ENCODE measurements around the gene ZNF837.

Gene ZNF837

GRCh38 chr19:58335630-58336029 is 45.2 kb downstream of the ZNF837 start:
- TF ChIP-seq ZNF423 (tag by site-specific recombination; IDR thresholded peaks at IDR 0.05) (no peak), ZNF202 (tag by site-specific recombination; IDR thresholded peaks at IDR 0.05; ENCODE audit: borderline replicate concordance) (no peak), ZFHX2 (tag by site-specific recombination; conservative IDR thresholded peaks at IDR 0.05) (no peak), ZNF112 (tag by site-specific recombination; IDR thresholded peaks at IDR 0.05) (no peak), ZNF391 (tag by site-specific recombination; IDR thresholded peaks at IDR 0.05; ENCODE audit: borderline replicate concordance, low read depth) (no peak), TCF7L2 (IDR thresholded peaks at IDR 0.05; ENCODE audit: borderline replicate concordance, low read depth, low read length) (no peak), KLF16 (tag by site-specific recombination; IDR thresholded peaks at IDR 0.05) (no peak), ZNF239 (tag by site-specific recombination; IDR thresholded peaks at IDR 0.05) (no peak), ZNF138 (tag by site-specific recombination; IDR thresholded peaks at IDR 0.05; ENCODE audit: borderline replicate concordance) (no peak), ZNF548 (tag by site-specific recombination; IDR thresholded peaks at IDR 0.05) (no peak), ZSCAN16 (tag by site-specific recombination; IDR thresholded peaks at IDR 0.05) (no peak), ZNF645 (tag by site-specific recombination; IDR thresholded peaks at IDR 0.05) (no peak), SP2 (tag by site-specific recombination; IDR thresholded peaks at IDR 0.05) (no peak)
- H3K9me3 ChIP-seq (ENCODE audit: control insufficient read depth, insufficient read depth, low read depth, low read length) = no peaks in the 10 kb centered on the region
- no peaks in the 10 kb centered on the region for H3K4me1 ChIP-seq (ENCODE audit: control insufficient read depth, insufficient read depth, low read length)
- H3K36me3 ChIP-seq (ENCODE audit: control insufficient read depth in 2 of 2, insufficient read depth in 1 of 2, low read length in 2 of 2) = peaks cover 0 to 52% of the 10 kb centered on the region in 2 experiments; a peak in 1 of 3 replicates
- POLR2A ChIA-PET = interaction anchor here (0.5 kb wide), 1 partner anchor 115 kb away, joined by 4 read pairs; no protein-coding TSS in a partner anchor
- no peak overlapping the region for H3K4me3 ChIP-seq (ENCODE audit: low read depth, low read length)
- CTCF ChIA-PET = interaction anchor here (0.7 kb wide), 1 partner anchor 18 kb away, joined by 3 read pairs; no protein-coding TSS in a partner anchor
- H3K27ac ChIP-seq (ENCODE audit: extremely low read depth, low read depth, low read length) = no peak overlapping the region

DNA sequence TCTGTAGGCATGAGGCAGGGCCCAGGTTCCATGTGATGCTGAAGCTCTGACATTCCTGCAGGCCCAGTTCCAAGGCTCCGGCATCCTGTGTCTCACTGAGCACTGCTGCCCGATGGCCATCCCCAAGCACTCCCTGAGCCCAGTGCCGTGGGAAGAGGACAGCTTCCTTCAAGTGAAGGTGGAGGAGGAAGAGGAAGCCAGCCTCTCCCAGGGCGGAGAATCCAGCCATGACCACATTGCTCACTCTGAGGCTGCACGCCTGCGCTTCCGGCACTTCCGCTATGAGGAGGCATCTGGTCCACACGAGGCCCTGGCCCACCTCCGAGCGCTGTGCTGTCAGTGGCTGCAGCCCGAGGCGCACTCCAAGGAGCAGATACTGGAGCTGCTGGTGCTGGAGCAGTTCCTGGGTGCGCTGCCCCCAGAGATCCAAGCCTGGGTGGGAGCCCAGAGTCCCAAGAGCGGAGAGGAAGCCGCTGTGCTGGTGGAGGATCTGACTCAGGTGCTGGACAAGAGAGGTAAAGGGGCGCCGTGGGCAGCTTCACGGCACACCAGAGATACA is 46.1 kb downstream of the ZNF837 start:
- no peak for TF ChIP-seq ZNF175 (tag by site-specific recombination; IDR thresholded peaks at IDR 0.05)
- TF ChIP-seq ZNF223 (tag by site-specific recombination; IDR thresholded peaks at IDR 0.05) = no peak
- TF ChIP-seq ZNF362 (tag by site-specific recombination; IDR thresholded peaks at IDR 0.05) = no peak
- no peak for TF ChIP-seq IKZF3 (tag by site-specific recombination; IDR thresholded peaks at IDR 0.05)
- TF ChIP-seq PRDM6 (tag by site-specific recombination; IDR thresholded peaks at IDR 0.05) = no peak
- TF ChIP-seq, protein P1, sequence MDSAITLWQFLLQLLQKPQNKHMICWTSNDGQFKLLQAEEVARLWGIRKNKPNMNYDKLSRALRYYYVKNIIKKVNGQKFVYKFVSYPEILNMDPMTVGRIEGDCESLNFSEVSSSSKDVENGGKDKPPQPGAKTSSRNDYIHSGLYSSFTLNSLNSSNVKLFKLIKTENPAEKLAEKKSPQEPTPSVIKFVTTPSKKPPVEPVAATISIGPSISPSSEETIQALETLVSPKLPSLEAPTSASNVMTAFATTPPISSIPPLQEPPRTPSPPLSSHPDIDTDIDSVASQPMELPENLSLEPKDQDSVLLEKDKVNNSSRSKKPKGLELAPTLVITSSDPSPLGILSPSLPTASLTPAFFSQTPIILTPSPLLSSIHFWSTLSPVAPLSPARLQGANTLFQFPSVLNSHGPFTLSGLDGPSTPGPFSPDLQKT (IDR thresholded peaks at IDR 0.05; ENCODE audit: borderline replicate concordance, low read depth, low read length) = no peak
- no peak for TF ChIP-seq ZNF626 (tag by site-specific recombination; IDR thresholded peaks at IDR 0.05)
- TF ChIP-seq, protein P2, sequence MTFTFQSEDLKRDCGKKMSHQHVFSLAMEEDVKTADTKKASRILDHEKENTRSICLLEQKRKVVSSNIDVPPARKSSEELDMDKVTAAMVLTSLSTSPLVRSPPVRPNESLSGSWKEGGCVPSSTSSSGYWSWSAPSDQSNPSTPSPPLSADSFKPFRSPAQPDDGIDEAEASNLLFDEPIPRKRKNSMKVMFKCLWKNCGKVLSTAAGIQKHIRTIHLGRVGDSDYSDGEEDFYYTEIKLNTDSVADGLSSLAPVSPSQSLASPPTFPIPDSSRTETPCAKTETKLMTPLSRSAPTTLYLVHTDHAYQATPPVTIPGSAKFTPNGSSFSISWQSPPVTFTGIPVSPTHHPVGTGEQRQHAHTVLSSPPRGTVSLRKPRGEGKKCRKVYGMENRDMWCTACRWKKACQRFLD (tag by site-specific recombination; IDR thresholded peaks at IDR 0.05) = no peak
- ChIA-PET CTCF (no interaction called here), POLR2A (interaction anchor here (0.5 to 3.6 kb wide), 2 partner anchors 28 to 116 kb away, joined by 4 to 14 read pairs; partner anchors contain the start of gene ZNF497)
- Histone ChIP-seq H3K27ac (ENCODE audit: extremely low read depth, low read depth, low read length) (no peak overlapping the region), H3K4me1 (ENCODE audit: control insufficient read depth, insufficient read depth, low read length) (no peaks in the 10 kb centered on the region), H3K4me3 (ENCODE audit: low read depth, low read length) (no peak overlapping the region), H3K36me3 (ENCODE audit: control insufficient read depth in 2 of 2, insufficient read depth in 1 of 2, low read length in 2 of 2) (peaks cover 0 to 51% of the 10 kb centered on the region in 2 experiments; a peak in 1 of 3 replicates), H3K9me3 (ENCODE audit: control insufficient read depth, insufficient read depth, low read depth, low read length) (no peaks in the 10 kb centered on the region)

All from HEK293 (cell line).